Activated naive CD4-positive, alpha-beta T cell treated with anti-CD3 and anti-CD28 coated beads, Interleukin-2, amount 10 ng/mL, durations not matched to agents 7 days and 5 days (primary cell): ENCODE results near the gene CLRN3.

Experiments used
- CTCF ChIA-PET: fragments of 350-600 bp; sonication (Branson Sonifier 250); formaldehyde crosslinking; loops from one replicate; lab custom pipeline; 2021; ENCODE audit warnings: antibody characterized with exemption; lab: Charles Lee
- DNase-seq: peaks from one replicate; pipeline ENCODE4 v3.0.0-alpha.2; 2020
- H3K27ac Mint-ChIP-seq: one replicate; pipeline ENCODE4 v1.8.0; 2021; ENCODE audit warnings: mild to moderate bottlenecking, moderate library complexity, mixed read lengths
- H3K27me3 Mint-ChIP-seq: one replicate; pipeline ENCODE4 v1.8.0; 2021; ENCODE audit warnings: mild to moderate bottlenecking, mixed read lengths
- H3K36me3 Mint-ChIP-seq: one replicate; pipeline ENCODE4 v1.8.0; 2021; ENCODE audit warnings: mixed read lengths
- H3K4me1 Mint-ChIP-seq: one replicate; pipeline ENCODE4 v1.8.0; 2021; ENCODE audit warnings: mixed read lengths
- H3K4me3 Mint-ChIP-seq: one replicate; pipeline ENCODE4 v1.8.0; 2021; ENCODE audit warnings: mild to moderate bottlenecking, moderate library complexity, mixed read lengths
- H3K9me3 Mint-ChIP-seq: one replicate; pipeline ENCODE4 v1.8.0; 2021; ENCODE audit warnings: mixed read lengths

Gene CLRN3

GRCh38 chr10:127849921-127850320 lies 42.8 kb downstream of the CLRN3 start:
- H3K9me3 Mint-ChIP-seq, result peaks cover 7% of the 10 kb centered on the region
- H3K4me3 Mint-ChIP-seq, result no peak overlapping the region
- DNase-seq, result no peak
- peaks cover 4% of the 10 kb centered on the region for H3K27me3 Mint-ChIP-seq
- no peaks in the 10 kb centered on the region for H3K36me3 Mint-ChIP-seq
- CTCF ChIA-PET, result interaction anchor here (1.5 kb wide), 1 partner anchor 118 kb away, joined by 3 read pairs; no protein-coding TSS in a partner anchor
- H3K4me1 Mint-ChIP-seq, result peaks cover 3% of the 10 kb centered on the region
- H3K27ac Mint-ChIP-seq, result no peak overlapping the region

- peaks cover 7% of the 10 kb centered on the region for H3K9me3 Mint-ChIP-seq
- CTCF ChIA-PET, result no interaction called here
- H3K27ac Mint-ChIP-seq, result peak overlapping the region; percentile 55
- H3K36me3 Mint-ChIP-seq, result no peaks in the 10 kb centered on the region
- peaks cover 3% of the 10 kb centered on the region for H3K4me1 Mint-ChIP-seq
- no peak overlapping the region for H3K4me3 Mint-ChIP-seq
- H3K27me3 Mint-ChIP-seq, result peaks cover 4% of the 10 kb centered on the region
- no peak for DNase-seq
Measured at GRCh38 chr10:127849224-127849623, 43.5 kb downstream of the CLRN3 start.

GRCh38 chr10:127848226-127848625 lies 44.5 kb downstream of the CLRN3 start:
- no peak overlapping the region for H3K4me3 Mint-ChIP-seq
- DNase-seq, result no peak
- H3K36me3 Mint-ChIP-seq, result no peaks in the 10 kb centered on the region
- CTCF ChIA-PET, result no interaction called here
- peak overlapping the region; percentile 65 for H3K27ac Mint-ChIP-seq
- H3K4me1 Mint-ChIP-seq, result peaks cover 3% of the 10 kb centered on the region
- peaks cover 7% of the 10 kb centered on the region for H3K9me3 Mint-ChIP-seq
- no peaks in the 10 kb centered on the region for H3K27me3 Mint-ChIP-seq

- Mint-ChIP-seq H3K9me3 (peaks cover 7% of the 10 kb centered on the region), H3K4me3 (no peak overlapping the region), H3K27me3 (no peaks in the 10 kb centered on the region), H3K36me3 (no peaks in the 10 kb centered on the region), H3K27ac (no peak overlapping the region), H3K4me1 (peaks cover 3% of the 10 kb centered on the region)
- CTCF ChIA-PET, result interaction anchor here (0.5 to 1.0 kb wide), 2 partner anchors 9 to 60 kb away, joined by 3 to 5 read pairs; no protein-coding TSS in a partner anchor
- no peak for DNase-seq
Measured at GRCh38 chr10:127845756-127846155, 47.0 kb downstream of the CLRN3 start.

GRCh38 chr10:127840884-127841283 lies 51.9 kb downstream of the CLRN3 start:
- DNase-seq, result no peak
- H3K4me1 Mint-ChIP-seq, result no peaks in the 10 kb centered on the region
- CTCF ChIA-PET, result interaction anchor here (0.8 kb wide), 1 partner anchor 14 kb away, joined by 3 read pairs; no protein-coding TSS in a partner anchor
- H3K4me3 Mint-ChIP-seq, result no peak overlapping the region
- H3K36me3 Mint-ChIP-seq, result no peaks in the 10 kb centered on the region
- H3K27ac Mint-ChIP-seq, result no peak overlapping the region
- peaks cover 4% of the 10 kb centered on the region for H3K27me3 Mint-ChIP-seq
- H3K9me3 Mint-ChIP-seq, result no peaks in the 10 kb centered on the region

GRCh38 chr10:127836966-127837365 lies 55.8 kb downstream of the CLRN3 start:
- H3K36me3 Mint-ChIP-seq, result no peaks in the 10 kb centered on the region
- H3K4me3 Mint-ChIP-seq, result no peak overlapping the region
- no peaks in the 10 kb centered on the region for H3K9me3 Mint-ChIP-seq
- no peaks in the 10 kb centered on the region for H3K4me1 Mint-ChIP-seq
- peaks cover 4% of the 10 kb centered on the region for H3K27me3 Mint-ChIP-seq
- no peak overlapping the region for H3K27ac Mint-ChIP-seq
- DNase-seq, result no peak
- CTCF ChIA-PET, result no interaction called here

- Mint-ChIP-seq H3K4me3 (no peak overlapping the region), H3K27me3 (peaks cover 4% of the 10 kb centered on the region), H3K27ac (no peak overlapping the region), H3K4me1 (no peaks in the 10 kb centered on the region), H3K36me3 (no peaks in the 10 kb centered on the region), H3K9me3 (no peaks in the 10 kb centered on the region)
- CTCF ChIA-PET, result no interaction called here
- no peak for DNase-seq
Measured at GRCh38 chr10:127836176-127836575, 56.6 kb downstream of the CLRN3 start.

- Mint-ChIP-seq H3K4me1 (no peaks in the 10 kb centered on the region), H3K27ac (no peak overlapping the region), H3K9me3 (no peaks in the 10 kb centered on the region), H3K4me3 (no peak overlapping the region), H3K27me3 (peaks cover 4% of the 10 kb centered on the region), H3K36me3 (no peaks in the 10 kb centered on the region)
- CTCF ChIA-PET, result no interaction called here
- DNase-seq, result no peak
Measured at GRCh38 chr10:127834791-127835190, 58.0 kb downstream of the CLRN3 start.

GRCh38 chr10:127834221-127834620 lies 58.5 kb downstream of the CLRN3 start:
- CTCF ChIA-PET, result no interaction called here
- Mint-ChIP-seq H3K4me3 (no peak overlapping the region), H3K9me3 (no peaks in the 10 kb centered on the region), H3K36me3 (no peaks in the 10 kb centered on the region), H3K4me1 (no peaks in the 10 kb centered on the region), H3K27me3 (peaks cover 4% of the 10 kb centered on the region), H3K27ac (no peak overlapping the region)
- DNase-seq, result no peak

- H3K9me3 Mint-ChIP-seq, result no peaks in the 10 kb centered on the region
- H3K36me3 Mint-ChIP-seq, result no peaks in the 10 kb centered on the region
- CTCF ChIA-PET, result interaction anchor here (2.1 kb wide), 1 partner anchor 20 kb away, joined by 4 read pairs; no protein-coding TSS in a partner anchor
- no peak overlapping the region for H3K27ac Mint-ChIP-seq
- peaks cover 4% of the 10 kb centered on the region for H3K27me3 Mint-ChIP-seq
- H3K4me1 Mint-ChIP-seq, result no peaks in the 10 kb centered on the region
- H3K4me3 Mint-ChIP-seq, result no peak overlapping the region
- DNase-seq, result no peak
Measured at GRCh38 chr10:127833804-127834203, 58.9 kb downstream of the CLRN3 start.

- no peaks in the 10 kb centered on the region for H3K4me1 Mint-ChIP-seq
- DNase-seq, result no peak
- H3K36me3 Mint-ChIP-seq, result no peaks in the 10 kb centered on the region
- no peak overlapping the region for H3K4me3 Mint-ChIP-seq
- no peaks in the 10 kb centered on the region for H3K9me3 Mint-ChIP-seq
- H3K27me3 Mint-ChIP-seq, result peaks cover 4% of the 10 kb centered on the region
- CTCF ChIA-PET, result interaction anchor here (2.1 kb wide), 1 partner anchor 22 kb away, joined by 4 read pairs; no protein-coding TSS in a partner anchor
- H3K27ac Mint-ChIP-seq, result no peak overlapping the region
Measured at GRCh38 chr10:127832501-127832900, 60.2 kb downstream of the CLRN3 start.

GRCh38 chr10:127830414-127830813 lies 62.3 kb downstream of the CLRN3 start:
- Mint-ChIP-seq H3K4me3 (no peak overlapping the region), H3K9me3 (no peaks in the 10 kb centered on the region), H3K27me3 (no peaks in the 10 kb centered on the region), H3K27ac (no peak overlapping the region), H3K36me3 (no peaks in the 10 kb centered on the region), H3K4me1 (no peaks in the 10 kb centered on the region)
- DNase-seq, result no peak
- CTCF ChIA-PET, result no interaction called here
